SK-N-MC (cell line): Measurements from ENCODE around the gene DDHD1.

ENCODE experiments used
- DNase-seq: peaks from one replicate; pipeline ENCODE4 v3.0.0-alpha.2; 2011; ENCODE audit warnings: low read depth, low spot score
- H3K27ac ChIP-seq: fragments of 200-600 bp; sonication (generic); 2 replicates; pipeline ENCODE4 v1.5.1; 2016; ENCODE audit warnings: mixed run types
- H3K36me3 ChIP-seq: fragments of 200-600 bp; sonication (generic); 2 replicates; pipeline ENCODE4 v1.6.1; 2017; ENCODE audit warnings: antibody characterized with exemption, low read length, mixed read lengths; ENCODE audit not compliant: insufficient read depth
- H3K4me3 ChIP-seq: fragments of 200-600 bp; sonication (generic); 2 replicates; pipeline ENCODE4 v1.5.1; 2016
- H3K9ac ChIP-seq: fragments of 200-600 bp; sonication (generic); 2 replicates; pipeline ENCODE4 v1.8.0; 2017; ENCODE audit warnings: mixed run types, mixed read lengths; ENCODE audit not compliant: insufficient read length
- H3K9me3 ChIP-seq: fragments of 200-600 bp; sonication (generic); 2 replicates; pipeline ENCODE4 v1.6.1; 2017; ENCODE audit warnings: low read depth, mild to moderate bottlenecking, antibody characterized with exemption, low read length, moderate library complexity, mixed read lengths
- EZH2 ChIP-seq: fragments of 200-600 bp; sonication (generic); IDR thresholded peaks from one replicate; pipeline ENCODE4 v1.6.1; 2017; ENCODE audit warnings: antibody characterized with exemption
- FOXP2 ChIP-seq: optimal IDR thresholded peaks from 2 replicates; pipeline ENCODE3; 2011; ENCODE audit warnings: mild to moderate bottlenecking, moderate library complexity; ENCODE audit not compliant: insufficient read depth; ENCODE audit errors: extremely low read length, control extremely low read depth
- POLR2AphosphoS5 ChIP-seq: IDR thresholded peaks from 2 replicates; pipeline ENCODE4 v1.6.1; 2012; ENCODE audit warnings: mild to moderate bottlenecking, low read depth, low read length, borderline replicate concordance

DDHD1 gene

DNA sequence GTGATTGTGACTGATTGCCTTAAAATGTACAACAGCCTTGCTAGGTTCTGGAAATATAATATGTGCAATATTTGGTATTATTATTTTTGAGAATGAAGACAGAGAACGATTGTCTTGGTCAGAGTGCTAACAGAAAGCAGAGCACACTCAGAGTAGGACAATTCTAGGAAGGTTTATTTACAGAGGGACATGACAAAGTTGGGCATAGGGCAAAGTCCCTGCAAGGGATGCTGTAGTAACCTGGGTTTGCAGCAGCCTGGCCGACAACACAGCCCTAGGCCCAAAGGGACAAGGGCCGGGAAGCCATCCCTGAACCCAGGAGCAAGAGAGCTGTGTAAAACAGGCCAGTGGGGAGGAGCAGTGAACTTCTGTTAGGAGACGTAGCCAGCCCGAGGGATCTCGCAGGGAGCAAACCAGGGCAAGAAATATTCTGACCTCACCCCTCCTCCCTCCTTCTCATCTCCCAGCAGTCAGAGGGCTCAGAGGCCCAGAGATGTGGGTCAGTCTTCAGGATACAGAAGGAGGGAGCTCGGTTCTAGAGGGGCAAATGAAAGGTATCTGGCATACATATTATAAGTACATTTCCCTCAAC, 151.2 kb downstream of the DDHD1 start:
- no peak for DNase-seq
- TF ChIP-seq POLR2AphosphoS5 = no peak
- TF ChIP-seq FOXP2 = no peak
- no peak for TF ChIP-seq EZH2
- no peaks in the 10 kb centered on the region for H3K36me3 ChIP-seq
- H3K27ac ChIP-seq = no peak overlapping the region
- H3K9me3 ChIP-seq = no peaks in the 10 kb centered on the region
- no peak overlapping the region for H3K9ac ChIP-seq
- H3K4me3 ChIP-seq = no peak overlapping the region

- Histone ChIP-seq H3K4me3 (no peak overlapping the region), H3K36me3 (no peaks in the 10 kb centered on the region), H3K9ac (no peak overlapping the region), H3K9me3 (no peaks in the 10 kb centered on the region), H3K27ac (no peak overlapping the region)
- no peak for TF ChIP-seq POLR2AphosphoS5
- TF ChIP-seq FOXP2 = no peak
- TF ChIP-seq EZH2 = no peak
- DNase-seq = no peak
Measured at GRCh38 chr14:52998376-52999015, 154.6 kb downstream of the DDHD1 start.

- no peak for DNase-seq
- no peak overlapping the region for H3K27ac ChIP-seq
- TF ChIP-seq FOXP2 = no peak
- no peak for TF ChIP-seq EZH2
- no peak for TF ChIP-seq POLR2AphosphoS5
- H3K36me3 ChIP-seq = no peaks in the 10 kb centered on the region
- H3K9ac ChIP-seq = no peak overlapping the region
- no peak overlapping the region for H3K4me3 ChIP-seq
- H3K9me3 ChIP-seq = no peaks in the 10 kb centered on the region
Measured at GRCh38 chr14:52996493-52996892, 156.6 kb downstream of the DDHD1 start.

DNA sequence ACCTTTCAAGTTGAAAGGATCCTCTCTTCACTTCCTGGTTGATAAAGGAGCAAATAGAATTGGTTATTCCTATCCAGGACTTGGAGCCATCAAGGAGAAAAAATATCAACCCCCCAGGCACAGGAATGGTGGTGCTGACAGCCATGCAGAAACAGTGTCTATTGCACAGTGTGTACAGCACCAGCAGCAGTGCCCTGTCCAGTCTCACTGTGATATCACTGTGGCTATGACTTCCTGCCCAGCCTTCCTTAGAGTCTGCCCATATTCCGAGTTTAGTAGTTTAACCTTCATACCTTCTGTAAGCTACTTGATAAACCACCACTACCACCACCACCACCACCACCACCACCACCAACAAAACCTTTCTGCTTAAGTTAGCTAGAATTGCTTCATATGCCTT, 157.1 kb downstream of the DDHD1 start:
- DNase-seq = no peak
- TF ChIP-seq POLR2AphosphoS5 (no peak), EZH2 (no peak), FOXP2 (no peak)
- no peaks in the 10 kb centered on the region for H3K36me3 ChIP-seq
- no peak overlapping the region for H3K9ac ChIP-seq
- no peaks in the 10 kb centered on the region for H3K9me3 ChIP-seq
- H3K27ac ChIP-seq = no peak overlapping the region
- H3K4me3 ChIP-seq = no peak overlapping the region

DNA sequence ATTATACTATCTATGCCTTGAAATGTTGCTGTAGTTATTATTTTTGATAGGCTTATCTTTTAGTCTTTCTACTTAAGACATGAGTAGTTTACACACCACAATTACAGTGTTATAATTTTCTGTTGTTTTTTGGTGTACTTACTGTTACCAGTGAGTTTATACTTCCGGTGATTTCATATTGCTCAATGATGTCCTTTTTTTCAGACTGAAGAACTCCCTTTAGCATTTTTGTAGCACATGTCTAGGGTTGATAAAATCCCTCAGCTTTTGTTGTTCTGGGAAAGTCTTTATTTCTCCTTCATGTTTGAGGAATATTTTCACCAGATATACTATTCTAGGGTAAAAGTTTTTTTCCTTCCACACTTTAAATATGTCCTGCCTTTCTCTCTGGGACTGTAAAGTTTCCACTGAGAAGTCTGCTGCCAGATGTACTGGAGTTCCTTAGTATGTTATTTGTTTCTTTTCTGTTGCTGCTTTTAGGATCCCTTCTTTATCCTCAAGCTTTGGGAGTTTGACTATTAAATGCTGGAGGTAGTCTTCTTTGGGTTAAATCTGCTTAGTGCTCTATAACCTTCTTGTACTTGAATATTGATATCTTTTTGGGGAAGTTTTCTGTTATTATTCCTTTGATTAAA, 160.8 kb downstream of the DDHD1 start:
- no peak overlapping the region for H3K4me3 ChIP-seq
- DNase-seq = no peak
- no peak overlapping the region for H3K27ac ChIP-seq
- no peaks in the 10 kb centered on the region for H3K9me3 ChIP-seq
- H3K9ac ChIP-seq = no peak overlapping the region
- TF ChIP-seq POLR2AphosphoS5 (no peak), EZH2 (no peak), FOXP2 (no peak)
- H3K36me3 ChIP-seq = no peaks in the 10 kb centered on the region

DNA sequence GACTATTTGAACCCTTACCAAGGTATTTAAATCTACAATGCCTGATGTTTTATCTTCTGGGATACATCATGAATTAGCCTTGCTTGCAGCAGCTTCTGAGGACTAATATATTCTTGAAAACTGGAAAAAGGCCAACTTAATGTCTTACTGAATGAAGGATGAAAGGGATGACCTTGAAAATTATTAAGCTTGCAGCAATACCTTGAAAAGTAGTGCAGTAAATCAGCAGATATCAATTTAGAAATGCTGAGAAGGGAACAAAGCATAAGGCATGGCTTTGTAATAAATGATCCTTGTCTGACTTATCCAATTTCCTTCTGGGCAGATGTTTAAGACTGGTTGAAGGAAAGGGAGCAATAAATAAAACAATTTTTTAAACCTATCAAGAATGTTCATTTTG, 165.0 kb downstream of the DDHD1 start:
- Histone ChIP-seq H3K27ac (peak overlapping the region; percentile 81), H3K9me3 (no peaks in the 10 kb centered on the region), H3K9ac (no peak overlapping the region), H3K36me3 (no peaks in the 10 kb centered on the region), H3K4me3 (peak overlapping the region; percentile 62)
- no peak for DNase-seq
- TF ChIP-seq FOXP2 (no peak), EZH2 (no peak), POLR2AphosphoS5 (peak; percentile 24; the same call in 1 of the 2 replicates)

DNA sequence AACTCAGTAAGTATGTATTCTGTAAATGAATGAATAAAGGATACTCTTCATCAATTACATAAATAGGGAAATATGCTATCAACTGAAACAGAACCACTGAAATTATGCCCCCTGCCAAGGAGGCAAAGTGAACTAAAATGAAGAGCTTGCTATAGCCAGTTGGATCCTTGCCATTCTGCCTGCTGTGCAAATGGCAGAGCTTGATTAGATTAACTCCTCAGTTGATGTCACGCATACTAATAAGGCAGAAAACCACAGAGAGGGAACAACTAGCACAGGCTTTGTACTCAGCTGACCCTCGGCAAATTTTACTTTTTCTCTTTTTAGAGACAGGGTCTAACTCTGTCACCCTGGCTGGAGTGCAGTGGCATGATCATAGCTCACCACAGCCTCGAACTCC, 165.6 kb downstream of the DDHD1 start:
- no peak overlapping the region for H3K9ac ChIP-seq
- peak overlapping the region; percentile 62 for H3K4me3 ChIP-seq
- DNase-seq = peak; percentile 84
- H3K9me3 ChIP-seq = no peaks in the 10 kb centered on the region
- no peaks in the 10 kb centered on the region for H3K36me3 ChIP-seq
- TF ChIP-seq FOXP2 (peak; percentile 53), EZH2 (no peak), POLR2AphosphoS5 (peak; percentile 34; the same call in 1 of the 2 replicates)
- H3K27ac ChIP-seq = peak overlapping the region; percentile 81

DNA sequence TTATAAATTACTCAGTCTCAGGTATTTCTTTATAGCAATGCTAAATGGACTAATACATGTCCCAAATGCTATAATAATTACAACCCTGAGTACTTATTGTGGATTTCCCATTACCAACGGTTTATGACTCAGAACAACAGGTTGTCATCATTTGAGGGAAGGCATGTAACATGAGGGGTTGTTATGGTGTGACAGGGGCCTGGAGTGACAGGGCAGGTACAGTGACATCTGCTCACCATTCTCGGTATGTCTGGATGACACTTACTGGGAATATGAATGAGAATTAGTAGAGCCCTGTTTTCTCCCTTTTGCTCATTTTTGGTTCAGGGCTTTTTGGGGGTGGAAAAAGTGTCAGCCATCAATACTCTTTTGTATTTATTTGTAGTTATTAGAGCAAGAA, 166.1 kb downstream of the DDHD1 start:
- Histone ChIP-seq H3K9ac (no peak overlapping the region), H3K27ac (peak overlapping the region; percentile 81), H3K36me3 (no peaks in the 10 kb centered on the region), H3K4me3 (peak overlapping the region; percentile 62), H3K9me3 (no peaks in the 10 kb centered on the region)
- no peak for DNase-seq
- TF ChIP-seq FOXP2 (no peak), POLR2AphosphoS5 (no peak), EZH2 (no peak)
